ENCODE measurements around the gene TOX2. TPM values are rescaled to one million over a fixed set of nuclear protein-coding genes. Genes with fewer than 3 reads are reported as not detected.

TOX2 gene
- total and polyA plus RNA-seq, 2 of the 8 experiments (the other 6 are each of a cell fraction or from before 2014, with no cell fraction given), result 1.8 to 3.4 TPM

DNA sequence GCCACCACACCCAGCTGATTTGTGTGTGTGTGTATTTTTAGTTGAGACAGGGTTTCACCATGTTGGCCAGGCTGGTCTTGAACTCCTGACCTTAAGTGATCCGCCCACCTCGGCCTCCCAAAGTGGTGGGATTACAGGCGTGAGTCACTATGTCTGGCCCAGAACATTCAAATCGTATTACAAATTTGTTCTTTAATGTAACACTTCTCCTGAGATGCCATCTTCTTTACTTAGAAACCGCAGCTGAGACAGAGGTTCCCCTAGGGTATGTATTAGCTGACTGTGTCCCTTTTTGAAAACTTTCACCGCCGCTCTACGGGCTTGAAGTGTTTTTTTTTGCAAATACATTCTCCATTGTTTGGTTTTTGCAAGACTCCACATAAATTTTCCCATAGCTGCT is 62.6 kb downstream of the TOX2 start:
- WGBS, 2 experiments (ENCODE audit: extremely low coverage in 1 of 2, insufficient coverage in 1 of 2, insufficient read length in 1 of 2, insufficient replicate concordance in 2 of 2, low coverage in 1 of 2, low lambda C conversion rate in 2 of 2, missing lambda C conversion rate in 1 of 2), result 84% methylated on average over 8 of the region's 8 CpGs; no CpG with 5 or more reads in 1 of the 2 experiments
- no peak for DNase-seq (ENCODE audit: low read depth in 1 of 2, low spot score in 2 of 2)
- TF ChIP-seq SIRT6 (IDR thresholded peaks at IDR 0.05; ENCODE audit: low read length) (no peak), PHF8 (conservative IDR thresholded peaks at IDR 0.05; ENCODE audit: low read depth, low read length) (no peak), TAF7 (optimal IDR thresholded peaks at IDR 0.05; ENCODE audit: borderline replicate concordance, low read depth, low read length) (no peak), TAF1 (IDR thresholded peaks at IDR 0.05; ENCODE audit: low read depth, low read length) (no peak), EGR1 (IDR thresholded peaks at IDR 0.05; ENCODE audit: borderline replicate concordance, low read depth, low read length) (no peak), ZNF274 (IDR thresholded peaks at IDR 0.05; ENCODE audit: borderline replicate concordance, extremely low read depth, low read length) (no peak), POLR2A (IDR thresholded peaks at IDR 0.05; ENCODE audit: control extremely low read depth in 1 of 2, low read depth in 2 of 2, low read length in 2 of 2) (no peak), ASH2L (IDR thresholded peaks at IDR 0.05; ENCODE audit: low read length) (no peak), RAD21 (IDR thresholded peaks at IDR 0.05 in 1 of 2, conservative IDR thresholded peaks at IDR 0.05 in 1 of 2; ENCODE audit: low read depth in 2 of 2, low read length in 2 of 2) (no peak), JUN (IDR thresholded peaks at IDR 0.05; ENCODE audit: low read depth, low read length) (no peak), SAP30 (IDR thresholded peaks at IDR 0.05; ENCODE audit: insufficient read depth, insufficient replicate concordance, low read length) (no peak), CBX8 (IDR thresholded peaks at IDR 0.05; ENCODE audit: borderline replicate concordance, low read depth, low read length) (no peak)
- TF ChIP-seq, protein P1, sequence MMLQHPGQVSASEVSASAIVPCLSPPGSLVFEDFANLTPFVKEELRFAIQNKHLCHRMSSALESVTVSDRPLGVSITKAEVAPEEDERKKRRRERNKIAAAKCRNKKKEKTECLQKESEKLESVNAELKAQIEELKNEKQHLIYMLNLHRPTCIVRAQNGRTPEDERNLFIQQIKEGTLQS (IDR thresholded peaks at IDR 0.05; ENCODE audit: insufficient read depth, low read depth, low read length), result no peak
- TF ChIP-seq, protein P2, sequence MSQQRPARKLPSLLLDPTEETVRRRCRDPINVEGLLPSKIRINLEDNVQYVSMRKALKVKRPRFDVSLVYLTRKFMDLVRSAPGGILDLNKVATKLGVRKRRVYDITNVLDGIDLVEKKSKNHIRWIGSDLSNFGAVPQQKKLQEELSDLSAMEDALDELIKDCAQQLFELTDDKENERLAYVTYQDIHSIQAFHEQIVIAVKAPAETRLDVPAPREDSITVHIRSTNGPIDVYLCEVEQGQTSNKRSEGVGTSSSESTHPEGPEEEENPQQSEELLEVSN (IDR thresholded peaks at IDR 0.05), result no peak

More for the DNA sequence above, 62.6 kb downstream of the TOX2 start:
- Histone ChIP-seq H2BK5ac (ENCODE audit: low read depth, low read length) (no peak overlapping the region), H3K18ac (ENCODE audit: extremely low read depth, low read length) (no peak overlapping the region), H3K4me3 (ENCODE audit: extremely low read depth in 1 of 4, insufficient read depth in 2 of 4, low read depth in 3 of 4, low read length in 4 of 4) (no peak overlapping the region), H3K4ac (replicated peaks; ENCODE audit: insufficient read length, low read depth, low read length) (no peak overlapping the region), H2BK15ac (ENCODE audit: low read length) (no peak overlapping the region), H3K36me3 (ENCODE audit: control insufficient read depth in 2 of 4, insufficient read depth in 4 of 4, low read length in 3 of 4) (no peaks in the 10 kb centered on the region), H3K4me2 (ENCODE audit: insufficient read depth in 1 of 2, low read depth in 2 of 2, low read length in 2 of 2) (no peak overlapping the region), H3K56ac (replicated peaks; ENCODE audit: insufficient read length, low read depth, low read length) (no peak overlapping the region), H3K27ac (ENCODE audit: low read depth, low read length) (no peak overlapping the region), H3K27me3 (replicated peaks in 1 of 4; ENCODE audit: control insufficient read depth in 3 of 4, extremely low read depth in 1 of 4, insufficient read depth in 3 of 4, low read length in 3 of 4) (no peaks in the 10 kb centered on the region), H4K5ac (ENCODE audit: insufficient read length, low read depth, low read length) (no peak overlapping the region), H4K91ac (replicated peaks; ENCODE audit: insufficient read length, low read length) (no peak overlapping the region), H3K79me2 (ENCODE audit: control insufficient read depth in 1 of 2, insufficient read depth in 2 of 2, low read length in 2 of 2) (no peaks in the 10 kb centered on the region), H2BK20ac (ENCODE audit: low read length) (no peak overlapping the region), H3K23me2 (ENCODE audit: low read depth, low read length) (no peaks in the 10 kb centered on the region; the same call in 1 of the 2 replicates), H3K14ac (ENCODE audit: insufficient read length) (no peak overlapping the region), H3K9ac (replicated peaks in 1 of 4; ENCODE audit: extremely low read depth in 1 of 4, low read depth in 3 of 4, low read length in 3 of 4) (no peak overlapping the region), H2AFZ (ENCODE audit: low read length) (no peak overlapping the region), H4K8ac (ENCODE audit: extremely low read depth, insufficient read depth, low read length) (no peak overlapping the region), H4K20me1 (replicated peaks in 1 of 2; ENCODE audit: control insufficient read depth in 1 of 2, insufficient read depth in 2 of 2, low read length in 2 of 2) (no peaks in the 10 kb centered on the region), H2BK120ac (replicated peaks; ENCODE audit: low read depth, low read length) (no peak overlapping the region), H3K23ac (ENCODE audit: insufficient read length) (no peak overlapping the region), H3K79me1 (ENCODE audit: low read depth, low read length) (no peaks in the 10 kb centered on the region), H2AK5ac (ENCODE audit: low read depth, low read length) (no peak overlapping the region), H3K4me1 (replicated peaks in 1 of 4; ENCODE audit: control insufficient read depth in 3 of 4, insufficient read depth in 4 of 4, low read length in 3 of 4) (no peaks in the 10 kb centered on the region), H2BK12ac (ENCODE audit: low read depth, low read length) (no peak overlapping the region), H3K9me3 (ENCODE audit: insufficient read depth in 2 of 2, low read depth in 1 of 2, low read length in 1 of 2) (no peaks in the 10 kb centered on the region)
- no peak for FAIRE-seq
- ChIA-PET POLR2A (ENCODE audit: partially characterized antibody) (no interaction called here), CTCF (ENCODE audit: partially characterized antibody) (interaction anchor here (1.4 to 2.7 kb wide), 3 partner anchors 10 to 103 kb away, joined by 4 to 12 read pairs (median 5); no protein-coding TSS in a partner anchor)

Measured in H1 (cell line).